Immature natural killer cell (primary cell): ENCODE data around the gene BNC2. TPM values are rescaled to one million over a fixed set of nuclear protein-coding genes. Genes with fewer than 3 reads are reported as not detected.

Experiments
- DNase-seq, 3 donors: peaks; one replicate each; pipeline ENCODE4 v3.0.0; 2022; ENCODE audit warnings: mixed read lengths in 1 of 3
- H3K27ac Mint-ChIP-seq, 6 donors: one replicate each; pipeline ENCODE4 v1.8.0; 2020; ENCODE audit warnings: mixed read lengths in 6 of 6, mild to moderate bottlenecking in 5 of 6, inconsistent platforms in 4 of 6, moderate library complexity in 3 of 6
- H3K27me3 Mint-ChIP-seq, 3 donors: one replicate each; pipeline ENCODE4 v1.8.0; 2020 to 2021; ENCODE audit warnings: low read depth in 3 of 3, mild to moderate bottlenecking in 3 of 3, mixed read lengths in 3 of 3, moderate library complexity in 3 of 3, inconsistent platforms in 1 of 3
- H3K36me3 Mint-ChIP-seq, 3 donors: one replicate each; pipeline ENCODE4 v1.8.0; 2020; ENCODE audit warnings: mixed read lengths in 3 of 3, inconsistent platforms in 2 of 3, mild to moderate bottlenecking in 2 of 3
- H3K4me1 Mint-ChIP-seq, 2 donors: one replicate each; pipeline ENCODE4 v1.8.0; 2020; ENCODE audit warnings: inconsistent platforms in 2 of 2, mild to moderate bottlenecking in 2 of 2, mixed read lengths in 2 of 2, moderate library complexity in 1 of 2
- H3K4me3 Mint-ChIP-seq, 5 donors: one replicate each; pipeline ENCODE4 v1.8.0; 2020; ENCODE audit warnings: mild to moderate bottlenecking in 5 of 5, mixed read lengths in 5 of 5, inconsistent platforms in 3 of 5, moderate library complexity in 3 of 5
- H3K9me3 Mint-ChIP-seq, 6 donors: one replicate each; pipeline ENCODE4 v1.8.0; 2020; ENCODE audit warnings: mild to moderate bottlenecking in 6 of 6, mixed read lengths in 6 of 6, inconsistent platforms in 4 of 6, moderate library complexity in 3 of 6
- polyA plus RNA-seq, 3 donors: library from polyadenylated mRNA; unstranded; fragments of 300-500 nt; fragmentation: Illumina TruSeq; gene quantifications; one replicate each; pipeline ENCODE4 v1.2.3, GENCODE V29; 2021

BNC2 gene
- polyA plus RNA-seq, 3 donors from 2014 or later = 6.5 to 11.0 (median 7.7) TPM

GRCh38 chr9:16613051-16613450, 257.4 kb downstream of the BNC2 start:
- no peaks in the 10 kb centered on the region for H3K9me3 Mint-ChIP-seq
- peaks cover 7 to 23% of the 10 kb centered on the region in 2 donors for H3K4me1 Mint-ChIP-seq
- no peaks in the 10 kb centered on the region for H3K27me3 Mint-ChIP-seq
- no peak for DNase-seq
- no peak overlapping the region for H3K4me3 Mint-ChIP-seq
- no peaks in the 10 kb centered on the region for H3K36me3 Mint-ChIP-seq
- H3K27ac Mint-ChIP-seq = no peak overlapping the region

- Mint-ChIP-seq H3K36me3 (no peaks in the 10 kb centered on the region), H3K9me3 (no peaks in the 10 kb centered on the region), H3K4me1 (peaks cover 7 to 23% of the 10 kb centered on the region in 2 donors), H3K4me3 (no peak overlapping the region), H3K27ac (no peak overlapping the region), H3K27me3 (no peaks in the 10 kb centered on the region)
- DNase-seq = no peak
Observed at GRCh38 chr9:16612627-16613026, 257.8 kb downstream of the BNC2 start.

- peaks cover 5 to 21% of the 10 kb centered on the region in 2 donors for H3K4me1 Mint-ChIP-seq
Observed at GRCh38 chr9:16611983-16612382, 258.5 kb downstream of the BNC2 start.

GRCh38 chr9:16611001-16611400, 259.5 kb downstream of the BNC2 start:
- Mint-ChIP-seq H3K27me3 (peaks cover 0 to 2% (median 0%) of the 10 kb centered on the region in 3 donors), H3K4me1 (peaks cover 1 to 17% of the 10 kb centered on the region in 2 donors), H3K27ac (no peak overlapping the region), H3K9me3 (no peaks in the 10 kb centered on the region), H3K4me3 (no peak overlapping the region), H3K36me3 (no peaks in the 10 kb centered on the region)
- no peak for DNase-seq

More at GRCh38 chr9:16611983-16612382, 258.5 kb downstream of the BNC2 start:
- Mint-ChIP-seq H3K9me3 (no peaks in the 10 kb centered on the region), H3K4me3 (no peak overlapping the region), H3K36me3 (no peaks in the 10 kb centered on the region), H3K27ac (no peak overlapping the region), H3K27me3 (peaks cover 0 to 2% (median 0%) of the 10 kb centered on the region in 3 donors)
- DNase-seq = no peak

- no peaks in the 10 kb centered on the region for H3K36me3 Mint-ChIP-seq
- no peak overlapping the region for H3K27ac Mint-ChIP-seq
- no peaks in the 10 kb centered on the region for H3K9me3 Mint-ChIP-seq
- peaks cover 0 to 2% (median 0%) of the 10 kb centered on the region in 3 donors for H3K27me3 Mint-ChIP-seq
- no peak overlapping the region for H3K4me3 Mint-ChIP-seq
- peaks cover 1 to 17% of the 10 kb centered on the region in 2 donors for H3K4me1 Mint-ChIP-seq
- no peak for DNase-seq
Observed at GRCh38 chr9:16610538-16610937, 259.9 kb downstream of the BNC2 start.

- H3K4me3 Mint-ChIP-seq = no peak overlapping the region
- no peak overlapping the region for H3K27ac Mint-ChIP-seq
Observed at GRCh38 chr9:16608906-16609305, 261.6 kb downstream of the BNC2 start.

GRCh38 chr9:16602494-16602893, 268.0 kb downstream of the BNC2 start:
- H3K36me3 Mint-ChIP-seq = no peaks in the 10 kb centered on the region
- H3K27ac Mint-ChIP-seq = no peak overlapping the region
- DNase-seq = peak in 1 of 3 donors; percentile 3
- H3K4me3 Mint-ChIP-seq = peak overlapping the region in 2 of 5 donors; percentile 9 to 24
- peaks cover 0 to 2% (median 0%) of the 10 kb centered on the region in 3 donors for H3K27me3 Mint-ChIP-seq
- H3K9me3 Mint-ChIP-seq = no peaks in the 10 kb centered on the region
- peaks cover 14% of the 10 kb centered on the region in 2 donors for H3K4me1 Mint-ChIP-seq

More at GRCh38 chr9:16608906-16609305, 261.6 kb downstream of the BNC2 start:
- Mint-ChIP-seq H3K36me3 (no peaks in the 10 kb centered on the region), H3K27me3 (peaks cover 0 to 2% (median 0%) of the 10 kb centered on the region in 3 donors), H3K9me3 (no peaks in the 10 kb centered on the region), H3K4me1 (peaks cover 3 to 17% of the 10 kb centered on the region in 2 donors)
- DNase-seq = no peak

GRCh38 chr9:16601991-16602390, 268.5 kb downstream of the BNC2 start:
- Mint-ChIP-seq H3K4me3 (no peak overlapping the region), H3K4me1 (peaks cover 14% of the 10 kb centered on the region in 2 donors), H3K9me3 (no peaks in the 10 kb centered on the region), H3K27ac (no peak overlapping the region), H3K36me3 (no peaks in the 10 kb centered on the region), H3K27me3 (peaks cover 0 to under 1% (median 0%) of the 10 kb centered on the region in 3 donors)
- DNase-seq = no peak

GRCh38 chr9:16598316-16598715, 272.2 kb downstream of the BNC2 start:
- no peaks in the 10 kb centered on the region for H3K9me3 Mint-ChIP-seq
- H3K27ac Mint-ChIP-seq = no peak overlapping the region
- H3K4me1 Mint-ChIP-seq = peaks cover 11 to 14% of the 10 kb centered on the region in 2 donors
- no peak for DNase-seq
- no peak overlapping the region for H3K4me3 Mint-ChIP-seq
- no peaks in the 10 kb centered on the region for H3K36me3 Mint-ChIP-seq
- no peaks in the 10 kb centered on the region for H3K27me3 Mint-ChIP-seq

GRCh38 chr9:16597136-16597535, 273.3 kb downstream of the BNC2 start:
- Mint-ChIP-seq H3K4me1 (peaks cover 2 to 4% of the 10 kb centered on the region in 2 donors), H3K9me3 (no peaks in the 10 kb centered on the region), H3K27me3 (no peaks in the 10 kb centered on the region), H3K36me3 (no peaks in the 10 kb centered on the region), H3K4me3 (no peak overlapping the region), H3K27ac (no peak overlapping the region)
- no peak for DNase-seq

GRCh38 chr9:16595227-16595626, 275.2 kb downstream of the BNC2 start:
- Mint-ChIP-seq H3K36me3 (no peaks in the 10 kb centered on the region), H3K9me3 (no peaks in the 10 kb centered on the region), H3K27ac (no peak overlapping the region), H3K4me3 (no peak overlapping the region), H3K4me1 (peaks cover 0 to 2% of the 10 kb centered on the region in 2 donors), H3K27me3 (no peaks in the 10 kb centered on the region)
- no peak for DNase-seq

GRCh38 chr9:16594787-16595186, 275.7 kb downstream of the BNC2 start:
- Mint-ChIP-seq H3K4me3 (no peak overlapping the region), H3K27ac (no peak overlapping the region), H3K9me3 (no peaks in the 10 kb centered on the region), H3K36me3 (no peaks in the 10 kb centered on the region), H3K27me3 (no peaks in the 10 kb centered on the region), H3K4me1 (peaks cover 0 to 2% of the 10 kb centered on the region in 2 donors)
- DNase-seq = no peak

GRCh38 chr9:16593746-16594145, 276.7 kb downstream of the BNC2 start:
- no peak for DNase-seq

GRCh38 chr9:16591092-16591491, 279.4 kb downstream of the BNC2 start:
- peaks cover 4 to 9% of the 10 kb centered on the region in 2 donors for H3K4me1 Mint-ChIP-seq
- no peak for DNase-seq
- H3K27me3 Mint-ChIP-seq = no peaks in the 10 kb centered on the region
- H3K9me3 Mint-ChIP-seq = no peaks in the 10 kb centered on the region
- no peak overlapping the region for H3K27ac Mint-ChIP-seq
- no peaks in the 10 kb centered on the region for H3K36me3 Mint-ChIP-seq
- H3K4me3 Mint-ChIP-seq = no peak overlapping the region

More at GRCh38 chr9:16593746-16594145, 276.7 kb downstream of the BNC2 start:
- Mint-ChIP-seq H3K27ac (no peak overlapping the region), H3K27me3 (no peaks in the 10 kb centered on the region), H3K9me3 (no peaks in the 10 kb centered on the region), H3K4me3 (no peak overlapping the region), H3K36me3 (no peaks in the 10 kb centered on the region), H3K4me1 (no peaks in the 10 kb centered on the region)

- H3K4me3 Mint-ChIP-seq = no peak overlapping the region
Observed at GRCh38 chr9:16585591-16585990, 284.9 kb downstream of the BNC2 start.

More at GRCh38 chr9:16585591-16585990, 284.9 kb downstream of the BNC2 start:
- Mint-ChIP-seq H3K9me3 (no peaks in the 10 kb centered on the region), H3K27me3 (peaks cover 0 to 1% (median 0%) of the 10 kb centered on the region in 3 donors), H3K36me3 (peaks cover 4 to 8% (median 4%) of the 10 kb centered on the region in 3 donors), H3K27ac (no peak overlapping the region), H3K4me1 (peaks cover 4 to 9% of the 10 kb centered on the region in 2 donors)
- DNase-seq = no peak
